Neural progenitor cell (in vitro differentiated cells): ENCODE results near the gene HIGD1A. TPM values are rescaled to one million over a fixed set of nuclear protein-coding genes. Genes with fewer than 3 reads are reported as not detected.

ENCODE experiments used
- DNase-seq: peaks from one replicate; pipeline ENCODE4 v3.0.0-alpha.2; 2016; ENCODE audit warnings: low spot score
- H2AFZ ChIP-seq: fragments of 200-600 bp; sonication (generic); replicated peaks from 2 replicates; pipeline ENCODE4 v1.6.1; 2016; ENCODE audit warnings: antibody characterized with exemption
- H3F3A ChIP-seq: fragments of 200-600 bp; sonication (generic); 2 replicates; pipeline ENCODE4 v1.6.1; 2016; ENCODE audit warnings: antibody characterized with exemption, low read depth
- H3K27ac ChIP-seq: fragments of 200-600 bp; sonication (generic); 2 replicates; pipeline ENCODE4 v1.5.1; 2016; ENCODE audit warnings: mild to moderate bottlenecking
- H3K27me3 ChIP-seq: fragments of 200-600 bp; sonication (generic); 2 replicates; pipeline ENCODE4 v1.6.1; 2016; ENCODE audit warnings: mild to moderate bottlenecking, moderate library complexity
- H3K36me3 ChIP-seq: fragments of 200-600 bp; sonication (generic); 2 replicates; pipeline ENCODE4 v1.5.1; 2016
- H3K4me1 ChIP-seq: fragments of 200-600 bp; sonication (generic); 2 replicates; pipeline ENCODE4 v1.6.1; 2016; ENCODE audit warnings: mixed run types
- H3K4me2 ChIP-seq: fragments of 200-600 bp; sonication (generic); 2 replicates; pipeline ENCODE4 v1.6.1; 2016
- H3K4me3 ChIP-seq: fragments of 200-600 bp; sonication (generic); 2 replicates; pipeline ENCODE4 v1.5.1; 2016
- H3K79me2 ChIP-seq: fragments of 200-600 bp; sonication (generic); 2 replicates; pipeline ENCODE4 v1.6.1; 2016; ENCODE audit warnings: low read depth
- H3K9ac ChIP-seq: fragments of 200-600 bp; sonication (generic); 2 replicates; pipeline ENCODE4 v1.6.1; 2016
- H3K9me3 ChIP-seq: fragments of 200-600 bp; sonication (generic); 2 replicates; pipeline ENCODE4 v1.5.1; 2016; ENCODE audit warnings: low read depth
- H4K20me1 ChIP-seq: fragments of 200-600 bp; sonication (generic); 2 replicates; pipeline ENCODE4 v1.6.1; 2016; ENCODE audit warnings: low read depth
- H3K27ac Mint-ChIP-seq: 3 replicates; pipeline ENCODE4 v1.8.0; 2021; ENCODE audit warnings: mixed read lengths
- H3K27me3 Mint-ChIP-seq: 2 replicates; pipeline ENCODE4 v1.8.0; 2022; ENCODE audit warnings: low read depth, mild to moderate bottlenecking, inconsistent platforms, moderate library complexity, mixed read lengths; ENCODE audit not compliant: insufficient read depth
- H3K36me3 Mint-ChIP-seq: 3 replicates; pipeline ENCODE4 v1.8.0; 2021; ENCODE audit warnings: mixed read lengths
- H3K4me1 Mint-ChIP-seq: 3 replicates; pipeline ENCODE4 v1.8.0; 2021; ENCODE audit warnings: mixed read lengths
- H3K4me3 Mint-ChIP-seq: 3 replicates; pipeline ENCODE4 v1.8.0; 2021; ENCODE audit warnings: mild to moderate bottlenecking, moderate library complexity, mixed read lengths
- H3K9me3 Mint-ChIP-seq: 3 replicates; pipeline ENCODE4 v1.8.0; 2020; ENCODE audit warnings: mixed read lengths
- EZH2 ChIP-seq: fragments of 200-600 bp; sonication (generic); IDR thresholded peaks from 2 replicates; pipeline ENCODE4 v1.6.1; 2017; ENCODE audit warnings: antibody characterized with exemption, mild to moderate bottlenecking, moderate library complexity
- EZH2phosphoT487 ChIP-seq: fragments of 200-600 bp; sonication (generic); IDR thresholded peaks from 2 replicates; pipeline ENCODE4 v1.6.1; 2017; ENCODE audit warnings: antibody characterized with exemption
- total RNA-seq: library from RNA; depleted of rRNA; stranded (reverse); fragments of >200 nt; gene quantifications from 2 replicates; pipeline ENCODE4 v1.2.3, GENCODE V29; 2015; ENCODE audit warnings: low replicate concordance
- TF ChIP-seq, protein P1 (sequence below): fragments of 200-600 bp; sonication (generic); IDR thresholded peaks from 2 replicates; pipeline ENCODE4 v1.5.1; 2017; ENCODE audit warnings: antibody characterized with exemption, mild to moderate bottlenecking

Gene HIGD1A
- total RNA-seq: 110 and 181 TPM in 2 replicates

DNA sequence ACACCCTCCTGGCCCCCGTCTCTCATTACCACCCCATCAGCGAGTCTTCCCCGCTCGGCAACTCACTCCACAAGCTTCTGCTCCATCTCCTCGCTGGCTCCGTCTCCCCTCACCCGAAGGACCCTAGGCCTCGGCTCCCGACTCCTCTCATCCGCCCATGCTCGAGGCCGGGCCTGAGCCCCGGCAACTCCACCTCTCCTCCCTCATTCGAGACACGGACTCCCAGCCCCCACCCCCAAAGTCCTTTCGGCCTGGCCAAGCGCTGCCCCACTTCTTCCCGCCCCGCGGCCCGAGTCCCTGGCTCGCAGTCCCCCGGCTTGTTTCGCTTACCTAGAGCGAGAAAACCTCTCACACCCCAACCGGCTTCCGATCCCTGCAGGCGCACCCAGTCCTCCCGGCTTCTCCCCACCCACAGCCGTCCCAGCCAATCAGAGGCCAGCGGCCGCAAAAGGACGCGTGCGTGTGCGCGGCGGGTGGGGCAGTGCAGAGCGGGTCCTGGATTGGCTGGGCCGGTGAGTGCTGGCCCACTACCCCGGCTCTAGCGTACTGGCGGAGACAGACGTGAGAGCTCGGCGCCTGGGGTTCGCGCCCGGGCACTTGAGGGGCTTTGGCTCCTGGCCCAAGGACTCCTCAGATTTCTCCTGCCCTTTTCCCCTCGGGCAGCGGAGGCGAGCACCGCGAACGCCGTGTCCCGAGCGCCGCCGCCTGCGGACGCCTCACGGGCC, at the start of gene HIGD1A:
Gene HIGD1A, minus strand, starts transcription at position 385 of the 725 bp plus-strand sequence. CDS start 10,237 bp downstream, outside the sequence.
- Histone ChIP-seq H2AFZ (peak within 1 kb of the TSS; percentile 83), H3K79me2 (peaks cover 48% of the 10 kb centered on the region), H3K9ac (peak within 1 kb of the TSS; percentile 65), H3K4me1 (peaks cover 18% of the 10 kb centered on the region), H4K20me1 (peaks cover 7% of the 10 kb centered on the region), H3K36me3 (no peaks in the 10 kb centered on the region), H3K9me3 (no peaks in the 10 kb centered on the region), H3K4me2 (peak within 1 kb of the TSS; percentile 87), H3K4me3 (peak within 1 kb of the TSS; percentile 67), H3K27ac (peak within 1 kb of the TSS; percentile 85), H3F3A (peaks cover 21% of the 10 kb centered on the region), H3K27me3 (peaks cover 26% of the 10 kb centered on the region)
- peaks cover 4% of the 10 kb centered on the region for H3K27me3 Mint-ChIP-seq
- peak; percentile 97 for DNase-seq
- peaks cover 16% of the 10 kb centered on the region for H3K36me3 Mint-ChIP-seq
- TF ChIP-seq, protein P1, sequence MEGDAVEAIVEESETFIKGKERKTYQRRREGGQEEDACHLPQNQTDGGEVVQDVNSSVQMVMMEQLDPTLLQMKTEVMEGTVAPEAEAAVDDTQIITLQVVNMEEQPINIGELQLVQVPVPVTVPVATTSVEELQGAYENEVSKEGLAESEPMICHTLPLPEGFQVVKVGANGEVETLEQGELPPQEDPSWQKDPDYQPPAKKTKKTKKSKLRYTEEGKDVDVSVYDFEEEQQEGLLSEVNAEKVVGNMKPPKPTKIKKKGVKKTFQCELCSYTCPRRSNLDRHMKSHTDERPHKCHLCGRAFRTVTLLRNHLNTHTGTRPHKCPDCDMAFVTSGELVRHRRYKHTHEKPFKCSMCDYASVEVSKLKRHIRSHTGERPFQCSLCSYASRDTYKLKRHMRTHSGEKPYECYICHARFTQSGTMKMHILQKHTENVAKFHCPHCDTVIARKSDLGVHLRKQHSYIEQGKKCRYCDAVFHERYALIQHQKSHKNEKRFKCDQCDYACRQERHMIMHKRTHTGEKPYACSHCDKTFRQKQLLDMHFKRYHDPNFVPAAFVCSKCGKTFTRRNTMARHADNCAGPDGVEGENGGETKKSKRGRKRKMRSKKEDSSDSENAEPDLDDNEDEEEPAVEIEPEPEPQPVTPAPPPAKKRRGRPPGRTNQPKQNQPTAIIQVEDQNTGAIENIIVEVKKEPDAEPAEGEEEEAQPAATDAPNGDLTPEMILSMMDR: no peak
- TF ChIP-seq EZH2: no peak
- TF ChIP-seq EZH2phosphoT487: no peak
- H3K4me1 Mint-ChIP-seq: peaks cover 28% of the 10 kb centered on the region
- peak within 1 kb of the TSS; percentile 19 for H3K27ac Mint-ChIP-seq
- H3K4me3 Mint-ChIP-seq: peak within 1 kb of the TSS; percentile 99
- no peaks in the 10 kb centered on the region for H3K9me3 Mint-ChIP-seq

DNA sequence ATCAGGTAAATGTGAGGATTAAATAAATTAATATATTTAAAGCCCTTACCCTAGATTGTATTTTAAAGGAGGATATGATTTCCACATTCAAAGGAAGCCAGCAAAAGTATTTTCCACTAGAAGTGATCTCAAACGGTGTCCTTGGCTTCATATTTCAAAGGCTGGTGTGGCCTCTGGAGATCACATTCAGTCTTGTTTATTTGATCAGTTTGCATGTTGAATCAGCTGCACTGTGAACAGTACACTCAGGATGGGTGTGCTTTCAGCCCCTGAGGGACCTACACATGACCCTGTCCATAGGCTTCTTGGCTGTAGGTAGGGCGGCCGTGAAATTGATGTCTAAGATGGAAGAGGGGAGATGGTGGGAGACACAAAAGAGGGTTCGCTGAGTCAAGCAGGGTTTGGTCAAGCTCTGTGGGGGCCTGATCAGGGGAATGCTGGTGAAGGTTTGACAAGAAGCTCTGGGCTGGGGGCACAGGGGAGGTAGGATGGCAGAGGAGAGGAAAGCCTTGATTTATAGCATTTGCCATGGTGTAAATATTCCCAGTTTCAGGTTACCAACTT, 49.5 kb upstream of the HIGD1A start:
- Histone ChIP-seq H3F3A (no peaks in the 10 kb centered on the region), H3K4me2 (no peak overlapping the region), H3K36me3 (no peaks in the 10 kb centered on the region), H4K20me1 (no peaks in the 10 kb centered on the region), H3K4me1 (no peaks in the 10 kb centered on the region), H3K27ac (no peak overlapping the region), H2AFZ (no peak overlapping the region), H3K79me2 (no peaks in the 10 kb centered on the region), H3K4me3 (no peak overlapping the region), H3K9ac (no peak overlapping the region), H3K9me3 (no peaks in the 10 kb centered on the region), H3K27me3 (no peaks in the 10 kb centered on the region)
- Mint-ChIP-seq H3K27ac (no peak overlapping the region), H3K9me3 (no peaks in the 10 kb centered on the region), H3K36me3 (no peaks in the 10 kb centered on the region), H3K27me3 (peaks cover 3% of the 10 kb centered on the region), H3K4me3 (no peak overlapping the region), H3K4me1 (peaks cover 10% of the 10 kb centered on the region)
- DNase-seq: no peak
- TF ChIP-seq EZH2phosphoT487 (no peak), EZH2 (no peak)
- TF ChIP-seq, protein P1: no peak

DNA sequence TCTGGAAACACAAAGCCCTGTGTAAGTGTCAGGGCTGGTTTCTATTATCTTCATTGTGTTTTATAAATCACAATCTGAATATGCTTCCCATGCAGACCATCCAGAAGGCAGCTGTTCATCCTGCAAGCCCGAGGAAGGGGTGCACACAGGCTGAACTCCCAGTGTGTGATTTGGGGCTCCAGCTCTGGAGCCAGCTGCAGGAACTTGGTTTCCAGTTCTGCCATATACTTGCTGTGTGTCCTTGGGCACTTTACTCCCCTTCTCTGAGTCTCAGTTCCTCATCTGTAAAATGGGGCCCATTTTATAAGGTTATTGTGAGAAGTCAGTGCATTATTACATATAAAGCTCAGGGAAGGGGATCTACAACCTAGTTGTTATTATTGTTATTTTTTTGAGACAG, 48.8 kb upstream of the HIGD1A start:
- peaks cover 3% of the 10 kb centered on the region for H3K27me3 Mint-ChIP-seq

More for the DNA sequence above, 48.8 kb upstream of the HIGD1A start:
- no peak overlapping the region for H3K4me3 Mint-ChIP-seq
- H2AFZ ChIP-seq: no peak overlapping the region
- H3K27ac ChIP-seq: no peak overlapping the region
- no peak for DNase-seq
- peaks cover 10% of the 10 kb centered on the region for H3K4me1 Mint-ChIP-seq
- H3K79me2 ChIP-seq: no peaks in the 10 kb centered on the region
- H3K9me3 Mint-ChIP-seq: no peaks in the 10 kb centered on the region
- H3K36me3 Mint-ChIP-seq: no peaks in the 10 kb centered on the region
- no peaks in the 10 kb centered on the region for H3K4me1 ChIP-seq
- no peaks in the 10 kb centered on the region for H3K36me3 ChIP-seq
- H3K27ac Mint-ChIP-seq: no peak overlapping the region
- no peaks in the 10 kb centered on the region for H3K9me3 ChIP-seq
- H3K9ac ChIP-seq: no peak overlapping the region
- no peak overlapping the region for H3K4me3 ChIP-seq
- TF ChIP-seq EZH2 (no peak), EZH2phosphoT487 (no peak)
- TF ChIP-seq, protein P1: no peak
- H3K27me3 ChIP-seq: no peaks in the 10 kb centered on the region
- H4K20me1 ChIP-seq: no peaks in the 10 kb centered on the region
- H3K4me2 ChIP-seq: no peak overlapping the region
- no peaks in the 10 kb centered on the region for H3F3A ChIP-seq
